SK-N-SH (cell line): ENCODE data around the gene ACAD11. TPM values are rescaled to one million over a fixed set of nuclear protein-coding genes. Genes with fewer than 3 reads are reported as not detected.

Experiments
- CTCF ChIA-PET: fragments of 300-600, 350-600 bp; formaldehyde crosslinking; extraction: SDS; loops from one replicate; lab custom pipeline; 2021; lab: Yijun Ruan, JAX
- POLR2A ChIA-PET: fragments of 350-600 bp; sonication (Branson Sonifier 250); formaldehyde crosslinking; extraction: SDS; loops from one replicate; lab custom pipeline; 2020; ENCODE audit warnings: antibody characterized with exemption, inconsistent platforms; lab: Yijun Ruan, JAX
- DNase-seq: peaks from one replicate; pipeline ENCODE4 v3.0.0; 2012
- H2AFZ ChIP-seq: fragments of 200-600 bp; sonication (generic); 2 replicates; pipeline ENCODE4 v1.8.1; 2016; ENCODE audit warnings: antibody characterized with exemption, mild to moderate bottlenecking, low read depth
- H3F3A ChIP-seq: fragments of 200-600 bp; sonication (generic); replicated peaks from 2 replicates; pipeline ENCODE3; 2016; ENCODE audit warnings: antibody characterized with exemption, mild to moderate bottlenecking; ENCODE audit not compliant: insufficient read depth
- H3K27ac ChIP-seq, 2 experiments: fragments of 200-500 bp in 1 of 2; fragments of 200-600 bp in 1 of 2; sonication (Bioruptor generic) in 1 of 2; sonication (generic), shearing (Covaris generic) in 1 of 2; 2 replicates each; pipeline versions ENCODE4 v1.5.1 to v1.6.1; 2014 to 2016; ENCODE audit warnings: low read depth in 2 of 2, inconsistent platforms in 1 of 2, low read length in 1 of 2, mild to moderate bottlenecking in 1 of 2, mixed read lengths in 1 of 2
- H3K27me3 ChIP-seq: fragments of 200-600 bp; sonication (generic), shearing (Covaris generic); 2 replicates; pipeline ENCODE4 v1.6.1; 2016; ENCODE audit warnings: mixed run types; ENCODE audit not compliant: insufficient read depth
- H3K36me3 ChIP-seq, 2 experiments: fragments of 200-500 bp in 1 of 2; fragments of 200-600 bp in 1 of 2; sonication (Bioruptor generic) in 1 of 2; sonication (generic) in 1 of 2; replicated peaks in 1 of 2; 2 replicates each; pipeline versions ENCODE3 to v1.5.1; 2014 to 2016; ENCODE audit warnings: low read length in 1 of 2, mild to moderate bottlenecking in 1 of 2; ENCODE audit not compliant: insufficient read depth in 2 of 2, control insufficient read depth in 1 of 2
- H3K4me1 ChIP-seq, 2 experiments: fragments of 200-500 bp in 1 of 2; fragments of 200-600 bp in 1 of 2; sonication (Bioruptor generic) in 1 of 2; sonication (generic), shearing (Covaris generic) in 1 of 2; 2 replicates each; pipeline versions ENCODE4 v1.5.1 to v1.6.1; 2014 to 2016; ENCODE audit warnings: low read depth in 1 of 2, low read length in 1 of 2, mixed run types in 1 of 2; ENCODE audit not compliant: insufficient read depth in 2 of 2, control insufficient read depth in 1 of 2
- H3K4me2 ChIP-seq: fragments of 200-600 bp; sonication (generic), shearing (Covaris generic); 2 replicates; pipeline ENCODE4 v1.6.1; 2017; ENCODE audit warnings: mixed run types
- H3K4me3 ChIP-seq, 2 experiments: fragments of 200-500 bp in 1 of 2; fragments of 200-600 bp in 1 of 2; sonication (Bioruptor generic) in 1 of 2; sonication (generic), shearing (Covaris generic) in 1 of 2; 2 replicates each; pipeline versions ENCODE4 v1.5.1 to v1.8.1; 2014 to 2016; ENCODE audit warnings: low read depth in 2 of 2, inconsistent platforms in 1 of 2, low read length in 1 of 2, mild to moderate bottlenecking in 1 of 2, mixed read lengths in 1 of 2, moderate library complexity in 1 of 2
- H3K79me2 ChIP-seq: fragments of 200-600 bp; sonication (generic); 2 replicates; pipeline ENCODE4 v1.8.1; 2017; ENCODE audit warnings: mild to moderate bottlenecking; ENCODE audit not compliant: insufficient read depth
- H3K9ac ChIP-seq: fragments of 200-600 bp; sonication (generic); 2 replicates; pipeline ENCODE4 v1.6.1; 2017; ENCODE audit warnings: mixed run types
- H3K9me2 ChIP-seq: fragments of 200-600 bp; sonication (generic); 2 replicates; pipeline ENCODE4 v1.6.1; 2017; ENCODE audit warnings: mixed run types
- H3K9me3 ChIP-seq: fragments of 200-600 bp; sonication (generic); 2 replicates; pipeline ENCODE4 v1.6.1; 2017; ENCODE audit warnings: mixed run types, mild to moderate bottlenecking, moderate library complexity
- H4K20me1 ChIP-seq: fragments of 200-600 bp; sonication (generic); 2 replicates; pipeline ENCODE4 v1.6.1; 2017; ENCODE audit warnings: mild to moderate bottlenecking, mixed run types; ENCODE audit not compliant: insufficient read depth
- CTCF ChIP-seq: fragments of 200-600 bp; sonication (generic); IDR thresholded peaks from 2 replicates; pipeline ENCODE4 v1.6.1; 2017; ENCODE audit warnings: antibody characterized with exemption, mild to moderate bottlenecking, moderate library complexity
- FOXJ3 ChIP-seq: sonication (generic); formaldehyde crosslinking; IDR thresholded peaks from 2 replicates; pipeline ENCODE4 v1.5.1; 2020; ENCODE audit warnings: mild to moderate bottlenecking, missing genetic modification reagents
- FOXM1 ChIP-seq: IDR thresholded peaks from 2 replicates; pipeline ENCODE4 v1.4.0; 2012; ENCODE audit warnings: low read depth, mild to moderate bottlenecking
- MEF2A ChIP-seq: IDR thresholded peaks from 2 replicates; pipeline ENCODE4 v1.4.0; 2012; ENCODE audit warnings: low read depth, borderline replicate concordance
- MXI1 ChIP-seq: IDR thresholded peaks from 2 replicates; pipeline ENCODE4 v1.6.1; 2012; ENCODE audit warnings: mild to moderate bottlenecking, low read depth, low read length, improper control_type of control experiment
- RCOR1 ChIP-seq: fragments of 150-350 bp; IDR thresholded peaks from 2 replicates; pipeline ENCODE4 v1.6.1; 2017; ENCODE audit warnings: antibody characterized with exemption, low read length
- RFX5 ChIP-seq: IDR thresholded peaks from 2 replicates; pipeline ENCODE4 v1.6.1; 2012; ENCODE audit warnings: mild to moderate bottlenecking, improper control_type of control experiment, low read length
- ZBTB33 ChIP-seq: IDR thresholded peaks from 2 replicates; pipeline ENCODE4 v1.4.0; 2012; ENCODE audit warnings: low read depth, borderline replicate concordance
- WGBS: methylation state at CpG from one replicate; pipeline ENCODE4 v1.1.6; 2017; ENCODE audit warnings: low lambda C conversion rate; 5-methylcytosine and 5-hydroxymethylcytosine counted together
- polyA plus RNA-seq, 3 experiments: library from polyadenylated mRNA; depleted of rRNA; stranded (reverse); fragments of >200 nt; gene quantifications; 2 replicates each; pipeline ENCODE4 v1.2.3, GENCODE V29; 2012

The ACAD11 gene
- polyA plus RNA-seq, 1 of the 3 experiments (the other 2 are of a cell fraction) = 16.3 TPM

- TF ChIP-seq FOXM1 (no peak), MXI1 (no peak), RCOR1 (no peak)
- TF ChIP-seq, all 33 proteins: peak for 0
- Histone ChIP-seq H4K20me1 (no peaks in the 10 kb centered on the region), H2AFZ (no peak overlapping the region), H3K9me3 (no peaks in the 10 kb centered on the region), H3K36me3 (no peaks in the 10 kb centered on the region), H3K79me2 (no peaks in the 10 kb centered on the region), H3K27ac (no peak overlapping the region), H3K9ac (no peak overlapping the region), H3K4me1 (peaks cover 4 to 6% of the 10 kb centered on the region in 2 experiments; a peak in 2 of 4 replicates), H3K27me3 (no peaks in the 10 kb centered on the region), H3F3A (no peaks in the 10 kb centered on the region), H3K9me2 (no peaks in the 10 kb centered on the region), H3K4me3 (no peak overlapping the region), H3K4me2 (no peak overlapping the region)
- ChIA-PET CTCF (no interaction called here), POLR2A (no interaction called here)
- no peak for DNase-seq
- WGBS = 100% methylated on average over 1 of the region's 1 CpG
Measured at GRCh38 chr3:132650153-132650552, 9.5 kb downstream of the ACAD11 start.

GRCh38 chr3:132645058-132645457 is 14.6 kb downstream of the ACAD11 start:
- Histone ChIP-seq H3K36me3 (peaks cover 0 to 11% of the 10 kb centered on the region in 2 experiments), H3K4me3 (no peak overlapping the region), H3F3A (no peaks in the 10 kb centered on the region), H3K4me1 (no peaks in the 10 kb centered on the region; a peak in 1 of 4 replicates), H3K9ac (no peak overlapping the region), H3K9me2 (no peaks in the 10 kb centered on the region), H2AFZ (no peak overlapping the region), H4K20me1 (no peaks in the 10 kb centered on the region), H3K4me2 (no peak overlapping the region), H3K27ac (no peak overlapping the region), H3K79me2 (no peaks in the 10 kb centered on the region), H3K9me3 (no peaks in the 10 kb centered on the region), H3K27me3 (no peaks in the 10 kb centered on the region)
- ChIA-PET POLR2A (no interaction called here), CTCF (interaction anchor here (0.7 to 2.2 kb wide), 6 partner anchors 9 to 109 kb away, joined by 3 to 11 read pairs (median 4); no protein-coding TSS in a partner anchor)
- 100% methylated on average over 1 of the region's 1 CpG for WGBS
- TF ChIP-seq CTCF (no peak), FOXM1 (no peak)
- DNase-seq = no peak

- CTCF ChIA-PET = interaction anchor here (0.6 to 6.8 kb wide), 24 partner anchors 8 to 393 kb away, joined by 3 to 121 read pairs (median 6); partner anchors contain the start of gene ACAD11
- no peak for DNase-seq
- 55% methylated on average over 2 of the region's 2 CpGs for WGBS
- Histone ChIP-seq H3K36me3 (peaks cover 3 to 21% of the 10 kb centered on the region in 2 experiments), H3K27me3 (no peaks in the 10 kb centered on the region), H3K79me2 (no peaks in the 10 kb centered on the region), H3K9me2 (no peaks in the 10 kb centered on the region), H2AFZ (no peak overlapping the region), H3K4me1 (peaks cover 0 to 2% of the 10 kb centered on the region in 2 experiments; a peak in 3 of 4 replicates), H3K9me3 (no peaks in the 10 kb centered on the region), H3K4me2 (no peak overlapping the region), H3K4me3 (no peak overlapping the region), H4K20me1 (no peaks in the 10 kb centered on the region), H3F3A (no peaks in the 10 kb centered on the region), H3K27ac (no peak overlapping the region), H3K9ac (no peak overlapping the region)
- TF ChIP-seq CTCF (no peak), ZBTB33 (no peak), FOXM1 (no peak), FOXJ3 (no peak), RFX5 (no peak), MEF2A (no peak)
- POLR2A ChIA-PET = interaction anchor here (1.6 kb wide), 2 partner anchors 16 to 17 kb away, joined by 3 to 6 read pairs; partner anchors contain the start of genes ACAD11 and UBA5
Measured at GRCh38 chr3:132643366-132643765, 16.2 kb downstream of the ACAD11 start.
